Vagina (tissue), 2 donors: ENCODE measurements around the gene CLP1. TPM values are rescaled to one million over a fixed set of nuclear protein-coding genes. Genes with fewer than 3 reads are reported as not detected.

ENCODE experiments used
- DNase-seq, 2 donors: peaks; one replicate each; pipeline ENCODE4 v3.0.0-alpha.2; 2017; ENCODE audit errors: extremely low spot score in 2 of 2
- H3K27ac ChIP-seq: fragments of 200-600 bp; sonication (generic); one replicate; pipeline ENCODE4 v1.5.1; 2019
- H3K27me3 ChIP-seq: fragments of 200-600 bp; sonication (generic); one replicate; pipeline ENCODE4 v1.5.1; 2019
- H3K36me3 ChIP-seq, 2 donors: fragments of 200-600 bp; sonication (generic); one replicate each; pipeline ENCODE4 v1.5.1; 2017 to 2019
- H3K4me1 ChIP-seq: fragments of 200-600 bp; sonication (generic); one replicate; pipeline ENCODE4 v1.5.1; 2019
- H3K4me3 ChIP-seq, 2 donors: fragments of 200-600 bp; sonication (generic); 1 replicate in 1 of 2; 2 replicates in 1 of 2; pipeline ENCODE4 v1.5.1; 2016 to 2019
- H3K9me3 ChIP-seq: fragments of 200-600 bp; sonication (generic); one replicate; pipeline ENCODE4 v1.5.1; 2019
- POLR2A ChIP-seq, 2 donors: fragments of 450-650 bp; IDR thresholded peaks; one replicate each; pipeline ENCODE4 v1.6.1; 2017; ENCODE audit warnings: antibody characterized with exemption in 2 of 2, mild to moderate bottlenecking in 2 of 2, moderate library complexity in 2 of 2
- POLR2AphosphoS5 ChIP-seq, 2 donors: sonication (generic); formaldehyde crosslinking; IDR thresholded peaks; one replicate each; pipeline ENCODE4 v1.9.0; 2017; ENCODE audit warnings: antibody characterized with exemption in 2 of 2, mild to moderate bottlenecking in 2 of 2, low read depth in 1 of 2; ENCODE audit not compliant: insufficient read depth in 1 of 2
- intact Hi-C: fragments of 100-400 bp; cut with DNase I; formaldehyde crosslinking; loops from one replicate; pipeline ENCODE4 v1.15.1; 2023
- total RNA-seq: library from RNA; depleted of rRNA; stranded (reverse); fragments of >200 nt; gene quantifications from one replicate; pipeline ENCODE4 v1.2.3, GENCODE V29; 2016
- TF ChIP-seq, protein P1 (sequence below), 3 experiments: fragments of 450-650 bp in 2 of 3; fragments of 200-600 bp in 1 of 3; sonication (generic) in 1 of 3; IDR thresholded peaks; one replicate each; pipeline ENCODE4 v1.5.1; 2017 to 2019; ENCODE audit warnings: antibody characterized with exemption in 3 of 3, mild to moderate bottlenecking in 2 of 3, moderate library complexity in 2 of 3

Gene CLP1
- total RNA-seq, 1 donor from 2014 or later: 10.8 TPM

DNA sequence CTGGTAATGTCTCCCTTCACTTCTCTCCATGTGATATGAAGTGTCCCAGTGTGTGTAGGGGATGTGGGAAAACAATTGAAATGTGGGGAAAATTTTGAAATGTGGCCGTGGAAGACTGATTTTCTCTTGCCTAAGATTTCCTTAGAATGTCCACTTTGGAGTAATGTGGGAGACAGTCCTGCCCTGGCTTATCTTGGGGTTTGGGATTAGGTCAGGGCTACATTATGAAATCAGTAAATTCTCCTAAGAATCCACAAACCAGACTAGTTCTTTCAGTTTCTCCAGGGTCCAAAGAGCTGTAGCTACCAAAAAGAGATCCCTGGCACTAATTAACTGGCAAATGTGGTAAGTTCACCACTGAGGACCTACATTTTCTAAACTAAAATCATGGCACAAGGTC lies 30.7 kb upstream of the CLP1 start:
- Histone ChIP-seq H3K9me3 (no peaks in the 10 kb centered on the region), H3K4me3 (no peak overlapping the region), H3K27ac (no peak overlapping the region), H3K36me3 (no peaks in the 10 kb centered on the region), H3K27me3 (no peaks in the 10 kb centered on the region), H3K4me1 (no peaks in the 10 kb centered on the region)
- TF ChIP-seq POLR2AphosphoS5 (IDR thresholded peaks at IDR 0.05; ENCODE audit: insufficient read depth in 1 of 2, low read depth in 1 of 2) (no peak), POLR2A (IDR thresholded peaks at IDR 0.05) (no peak)
- TF ChIP-seq, protein P1, sequence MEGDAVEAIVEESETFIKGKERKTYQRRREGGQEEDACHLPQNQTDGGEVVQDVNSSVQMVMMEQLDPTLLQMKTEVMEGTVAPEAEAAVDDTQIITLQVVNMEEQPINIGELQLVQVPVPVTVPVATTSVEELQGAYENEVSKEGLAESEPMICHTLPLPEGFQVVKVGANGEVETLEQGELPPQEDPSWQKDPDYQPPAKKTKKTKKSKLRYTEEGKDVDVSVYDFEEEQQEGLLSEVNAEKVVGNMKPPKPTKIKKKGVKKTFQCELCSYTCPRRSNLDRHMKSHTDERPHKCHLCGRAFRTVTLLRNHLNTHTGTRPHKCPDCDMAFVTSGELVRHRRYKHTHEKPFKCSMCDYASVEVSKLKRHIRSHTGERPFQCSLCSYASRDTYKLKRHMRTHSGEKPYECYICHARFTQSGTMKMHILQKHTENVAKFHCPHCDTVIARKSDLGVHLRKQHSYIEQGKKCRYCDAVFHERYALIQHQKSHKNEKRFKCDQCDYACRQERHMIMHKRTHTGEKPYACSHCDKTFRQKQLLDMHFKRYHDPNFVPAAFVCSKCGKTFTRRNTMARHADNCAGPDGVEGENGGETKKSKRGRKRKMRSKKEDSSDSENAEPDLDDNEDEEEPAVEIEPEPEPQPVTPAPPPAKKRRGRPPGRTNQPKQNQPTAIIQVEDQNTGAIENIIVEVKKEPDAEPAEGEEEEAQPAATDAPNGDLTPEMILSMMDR (IDR thresholded peaks at IDR 0.05): no peak
- intact Hi-C loops: no loop called here
- no peak for DNase-seq

GRCh38 chr11:57630171-57630570 lies 27.4 kb upstream of the CLP1 start:
- no peak for DNase-seq
- intact Hi-C loops: no loop called here
- TF ChIP-seq, protein P1 (IDR thresholded peaks at IDR 0.05): no peak
- no peak for TF ChIP-seq POLR2AphosphoS5 (IDR thresholded peaks at IDR 0.05; ENCODE audit: insufficient read depth in 1 of 2, low read depth in 1 of 2)
- no peak for TF ChIP-seq POLR2A (IDR thresholded peaks at IDR 0.05)
- no peaks in the 10 kb centered on the region for H3K27me3 ChIP-seq
- no peak overlapping the region for H3K27ac ChIP-seq
- no peaks in the 10 kb centered on the region for H3K9me3 ChIP-seq
- H3K4me1 ChIP-seq: no peaks in the 10 kb centered on the region
- H3K36me3 ChIP-seq: no peaks in the 10 kb centered on the region
- H3K4me3 ChIP-seq: no peak overlapping the region

- no peaks in the 10 kb centered on the region for H3K27me3 ChIP-seq
- TF ChIP-seq, protein P1 (IDR thresholded peaks at IDR 0.05): no peak
- TF ChIP-seq POLR2AphosphoS5 (IDR thresholded peaks at IDR 0.05; ENCODE audit: insufficient read depth in 1 of 2, low read depth in 1 of 2): no peak
- TF ChIP-seq POLR2A (IDR thresholded peaks at IDR 0.05): no peak
- DNase-seq: no peak
- no peaks in the 10 kb centered on the region for H3K9me3 ChIP-seq
- H3K27ac ChIP-seq: no peak overlapping the region
- H3K4me1 ChIP-seq: peaks cover 1% of the 10 kb centered on the region
- intact Hi-C loops: no loop called here
- no peak overlapping the region for H3K4me3 ChIP-seq
- H3K36me3 ChIP-seq: no peaks in the 10 kb centered on the region
These were observed 25.4 kb upstream of the CLP1 start for GRCh38 chr11:57632116-57632515.

GRCh38 chr11:57633394-57634070 lies 24.0 kb upstream of the CLP1 start:
- TF ChIP-seq POLR2A (IDR thresholded peaks at IDR 0.05): no peak
- no peak for TF ChIP-seq POLR2AphosphoS5 (IDR thresholded peaks at IDR 0.05; ENCODE audit: insufficient read depth in 1 of 2, low read depth in 1 of 2)
- TF ChIP-seq, protein P1 (IDR thresholded peaks at IDR 0.05): no peak
- Histone ChIP-seq H3K36me3 (no peaks in the 10 kb centered on the region), H3K4me3 (no peak overlapping the region), H3K4me1 (peaks cover 10% of the 10 kb centered on the region), H3K27me3 (no peaks in the 10 kb centered on the region), H3K27ac (no peak overlapping the region), H3K9me3 (no peaks in the 10 kb centered on the region)
- intact Hi-C loops: no loop called here
- no peak for DNase-seq

DNA sequence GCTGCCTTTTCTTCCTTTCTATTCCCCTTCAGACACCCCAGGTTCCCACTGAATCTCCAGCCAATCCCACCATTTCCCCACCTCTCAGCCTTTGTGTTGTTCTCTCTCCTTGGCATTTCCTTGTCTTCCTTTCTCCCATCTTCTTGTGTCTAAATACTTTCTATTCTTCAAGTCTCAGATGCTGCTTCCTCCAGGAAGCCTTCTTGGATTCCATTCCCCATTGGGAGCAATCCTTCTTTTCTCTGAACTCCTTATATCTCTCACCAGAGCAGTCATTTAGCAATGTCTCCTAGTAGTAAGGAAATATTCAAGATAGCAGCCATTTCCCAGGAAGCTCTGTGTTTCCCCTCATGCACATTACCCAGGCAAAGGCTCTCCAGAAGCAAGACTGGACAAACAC lies 23.3 kb upstream of the CLP1 start:
- Histone ChIP-seq H3K4me3 (no peak overlapping the region), H3K9me3 (no peaks in the 10 kb centered on the region), H3K27me3 (no peaks in the 10 kb centered on the region), H3K36me3 (no peaks in the 10 kb centered on the region), H3K4me1 (peaks cover 15% of the 10 kb centered on the region), H3K27ac (no peak overlapping the region)
- TF ChIP-seq, protein P1 (IDR thresholded peaks at IDR 0.05): no peak
- TF ChIP-seq POLR2A (IDR thresholded peaks at IDR 0.05) (no peak), POLR2AphosphoS5 (IDR thresholded peaks at IDR 0.05; ENCODE audit: insufficient read depth in 1 of 2, low read depth in 1 of 2) (no peak)
- no peak for DNase-seq
- intact Hi-C loops: no loop called here
